Measurements from ENCODE around the gene GBF1. TPM values are rescaled to one million over a fixed set of nuclear protein-coding genes. Genes with fewer than 3 reads are reported as not detected.

Gene GBF1
- total RNA-seq, 2 experiments from 2014 or later, result 28.8 to 30.9 TPM

DNA sequence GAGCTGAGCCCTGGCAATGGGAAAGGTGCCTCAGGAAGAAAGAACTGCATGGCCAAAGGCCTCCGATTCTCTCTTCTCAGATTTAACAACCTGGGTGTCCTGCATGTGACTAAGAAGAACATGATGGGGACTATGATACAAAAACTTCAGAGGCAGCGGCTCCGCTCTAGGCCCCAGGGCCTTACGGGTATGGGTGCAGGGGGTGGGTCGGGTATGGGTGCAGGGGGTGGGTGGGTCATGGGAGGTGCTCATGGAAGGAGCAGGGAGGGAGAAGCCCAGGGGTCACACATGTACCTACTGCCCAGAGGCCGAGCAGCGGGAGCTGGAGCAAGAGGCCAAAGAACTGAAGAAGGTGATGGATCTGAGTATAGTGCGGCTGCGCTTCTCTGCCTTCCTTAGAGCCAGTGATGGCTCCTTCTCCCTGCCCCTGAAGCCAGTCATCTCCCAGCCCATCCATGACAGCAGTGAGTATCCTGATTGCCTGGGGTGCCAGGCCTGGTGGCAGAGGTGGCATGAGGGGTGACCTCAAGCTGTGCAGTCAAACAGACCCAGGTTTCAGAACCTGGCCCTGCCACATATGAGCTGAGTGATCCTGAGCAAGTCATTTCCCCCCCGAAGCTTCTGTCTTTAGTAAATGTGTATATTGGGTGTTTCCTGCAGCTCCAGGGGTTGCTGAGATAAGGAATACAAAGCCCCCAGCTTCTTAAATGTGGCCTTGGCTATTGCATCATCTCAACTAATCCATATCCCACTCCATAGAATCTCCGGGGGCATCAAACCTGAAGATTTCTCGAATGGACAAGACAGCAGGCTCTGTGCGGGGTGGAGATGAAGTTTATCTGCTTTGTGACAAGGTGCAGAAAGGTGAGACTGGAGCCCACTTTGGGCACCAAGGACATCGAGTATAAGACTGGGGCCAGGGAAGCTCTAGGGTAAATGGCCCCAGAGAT, 152.2 kb downstream of the GBF1 start:
- DNase-seq, result peak in 1 of 14 experiments; percentile 36
- Mint-ChIP-seq H3K27me3 (no peaks in the 10 kb centered on the region), H3K9me3 (no peaks in the 10 kb centered on the region), H3K4me1 (ENCODE audit: low read depth) (peaks cover 54% of the 10 kb centered on the region), H3K27ac (peak overlapping the region; percentile 100), H3K4me3 (peak overlapping the region; percentile 92), H3K36me3 (ENCODE audit: low read depth) (peaks cover 64% of the 10 kb centered on the region)
- CTCF ChIA-PET, result no interaction called here
- Histone ChIP-seq H3K4me1 (ENCODE audit: insufficient read depth, low read length) (peaks cover 71% of the 10 kb centered on the region), H3K4me3 (ENCODE audit: low read length) (no peak overlapping the region), H3K9me3 (ENCODE audit: control insufficient read depth in 1 of 2, insufficient read depth in 1 of 2, low read length in 2 of 2) (no peaks in the 10 kb centered on the region), H3K27ac (ENCODE audit: low read depth in 1 of 2, low read length in 2 of 2) (peak overlapping the region; percentile 97 to 100), H3K36me3 (ENCODE audit: insufficient read depth, low read length) (peaks cover 53% of the 10 kb centered on the region), H3K27me3 (ENCODE audit: control insufficient read depth in 1 of 2, insufficient read depth in 2 of 2, low read length in 2 of 2) (no peaks in the 10 kb centered on the region)
- no peak for ATAC-seq (ENCODE audit: poor library complexity)
- POLR2A ChIA-PET, result interaction anchor here (0.9 to 4.1 kb wide), 5 partner anchors 12 to 167 kb away, joined by 3 to 34 read pairs (median 14); partner anchors contain the start of genes C10orf95 and FBXL15
- TF ChIP-seq, protein P1, sequence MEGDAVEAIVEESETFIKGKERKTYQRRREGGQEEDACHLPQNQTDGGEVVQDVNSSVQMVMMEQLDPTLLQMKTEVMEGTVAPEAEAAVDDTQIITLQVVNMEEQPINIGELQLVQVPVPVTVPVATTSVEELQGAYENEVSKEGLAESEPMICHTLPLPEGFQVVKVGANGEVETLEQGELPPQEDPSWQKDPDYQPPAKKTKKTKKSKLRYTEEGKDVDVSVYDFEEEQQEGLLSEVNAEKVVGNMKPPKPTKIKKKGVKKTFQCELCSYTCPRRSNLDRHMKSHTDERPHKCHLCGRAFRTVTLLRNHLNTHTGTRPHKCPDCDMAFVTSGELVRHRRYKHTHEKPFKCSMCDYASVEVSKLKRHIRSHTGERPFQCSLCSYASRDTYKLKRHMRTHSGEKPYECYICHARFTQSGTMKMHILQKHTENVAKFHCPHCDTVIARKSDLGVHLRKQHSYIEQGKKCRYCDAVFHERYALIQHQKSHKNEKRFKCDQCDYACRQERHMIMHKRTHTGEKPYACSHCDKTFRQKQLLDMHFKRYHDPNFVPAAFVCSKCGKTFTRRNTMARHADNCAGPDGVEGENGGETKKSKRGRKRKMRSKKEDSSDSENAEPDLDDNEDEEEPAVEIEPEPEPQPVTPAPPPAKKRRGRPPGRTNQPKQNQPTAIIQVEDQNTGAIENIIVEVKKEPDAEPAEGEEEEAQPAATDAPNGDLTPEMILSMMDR (IDR thresholded peaks at IDR 0.05), result no peak
- intact Hi-C loops (cut with DNase I, micrococcal nuclease), result loop anchor here (2.0 to 10.0 kb wide), 6 partner anchors 23 to 347 kb away; partner anchors contain the start of genes FBXL15 (in 1 of the 2), GBF1 (in 1 of the 2), TRIM8 (in 1 of the 2) and WBP1L (in 1 of the 2)

DNA sequence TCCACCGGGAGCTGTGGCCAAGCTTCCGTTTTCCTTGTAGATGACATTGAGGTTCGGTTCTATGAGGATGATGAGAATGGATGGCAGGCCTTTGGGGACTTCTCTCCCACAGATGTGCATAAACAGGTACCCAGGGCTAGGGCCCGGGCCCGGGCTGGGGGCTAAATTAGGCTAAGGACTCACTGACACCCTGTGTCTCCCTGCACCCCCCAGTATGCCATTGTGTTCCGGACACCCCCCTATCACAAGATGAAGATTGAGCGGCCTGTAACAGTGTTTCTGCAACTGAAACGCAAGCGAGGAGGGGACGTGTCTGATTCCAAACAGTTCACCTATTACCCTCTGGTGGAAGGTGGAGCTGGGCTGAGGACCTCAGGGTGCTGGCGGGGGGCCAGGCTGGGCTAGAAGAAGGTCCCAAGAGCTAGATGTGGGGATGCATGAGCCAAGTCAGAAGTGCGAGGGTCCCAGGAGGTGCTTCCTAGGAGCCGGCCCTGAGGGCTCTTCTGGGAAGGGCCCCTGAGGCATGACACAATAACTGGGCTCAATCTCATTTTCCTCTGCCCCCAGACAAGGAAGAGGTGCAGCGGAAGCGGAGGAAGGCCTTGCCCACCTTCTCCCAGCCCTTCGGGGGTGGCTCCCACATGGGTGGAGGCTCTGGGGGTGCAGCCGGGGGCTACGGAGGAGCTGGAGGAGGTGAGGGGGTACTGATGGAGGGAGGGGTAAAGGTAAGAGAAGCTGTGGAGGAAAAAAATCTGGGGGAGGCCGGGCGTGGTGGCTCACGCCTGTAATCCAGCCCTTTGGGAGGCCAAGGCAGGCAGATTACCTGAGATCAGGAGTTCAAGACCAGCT, 153.1 kb downstream of the GBF1 start:
- H3K27me3 Mint-ChIP-seq, result no peaks in the 10 kb centered on the region
- ChIA-PET CTCF (interaction anchor here (0.7 to 2.4 kb wide), 10 partner anchors 14 to 180 kb away, joined by 3 to 14 read pairs (median 5); partner anchors contain the start of genes ACTR1A, FBXL15 and SUFU), POLR2A (interaction anchor here (0.7 to 4.1 kb wide), 8 partner anchors 11 to 246 kb away, joined by 3 to 34 read pairs (median 10); partner anchors contain the start of genes C10orf95, FBXL15 and NOLC1)
- H3K9me3 Mint-ChIP-seq, result no peaks in the 10 kb centered on the region
- no peaks in the 10 kb centered on the region for H3K27me3 ChIP-seq (ENCODE audit: control insufficient read depth in 1 of 2, insufficient read depth in 2 of 2, low read length in 2 of 2)
- H3K27ac ChIP-seq (ENCODE audit: low read depth in 1 of 2, low read length in 2 of 2), result peak overlapping the region; percentile 64 to 88
- intact Hi-C loops (cut with DNase I, micrococcal nuclease), result loop anchor here (1.0 to 10.0 kb wide), 6 partner anchors 12 to 346 kb away; partner anchors contain the start of genes GBF1 (in 1 of the 2), TRIM8 (in 1 of the 2) and WBP1L (in 1 of the 2)
- no peaks in the 10 kb centered on the region for H3K9me3 ChIP-seq (ENCODE audit: control insufficient read depth in 1 of 2, insufficient read depth in 1 of 2, low read length in 2 of 2)
- peaks cover 49% of the 10 kb centered on the region for H3K4me1 Mint-ChIP-seq (ENCODE audit: low read depth)
- H3K4me1 ChIP-seq (ENCODE audit: insufficient read depth, low read length), result peaks cover 66% of the 10 kb centered on the region
- H3K4me3 ChIP-seq (ENCODE audit: low read length), result peak overlapping the region; percentile 43
- peak overlapping the region; percentile 100 for H3K27ac Mint-ChIP-seq
- H3K36me3 ChIP-seq (ENCODE audit: insufficient read depth, low read length), result peaks cover 57% of the 10 kb centered on the region
- H3K36me3 Mint-ChIP-seq (ENCODE audit: low read depth), result peaks cover 67% of the 10 kb centered on the region
- H3K4me3 Mint-ChIP-seq, result peak overlapping the region; percentile 92
- DNase-seq, result peak in 3 of 14 experiments; percentile 10 to 44 (median 20)
- TF ChIP-seq, protein P1 (IDR thresholded peaks at IDR 0.05), result no peak
- ATAC-seq (ENCODE audit: poor library complexity), result no peak
